IPS DF 19.7 (cell line): Measurements from ENCODE around the gene HCFC1R1.
"Not testable (repeated sequence)": the region's sequence is repeated elsewhere in the genome, so short reads cannot be mapped to it uniquely, and the experiment has no call there.

ENCODE experiments used
- DNase-seq: peaks from one replicate; pipeline ENCODE4 v3.0.0-alpha.2; 2013; ENCODE audit warnings: low read depth, low spot score

The HCFC1R1 gene

GRCh38 chr16:3057181-3058138, 33.7 kb upstream of the HCFC1R1 start:
- DNase-seq, result no peak

DNA sequence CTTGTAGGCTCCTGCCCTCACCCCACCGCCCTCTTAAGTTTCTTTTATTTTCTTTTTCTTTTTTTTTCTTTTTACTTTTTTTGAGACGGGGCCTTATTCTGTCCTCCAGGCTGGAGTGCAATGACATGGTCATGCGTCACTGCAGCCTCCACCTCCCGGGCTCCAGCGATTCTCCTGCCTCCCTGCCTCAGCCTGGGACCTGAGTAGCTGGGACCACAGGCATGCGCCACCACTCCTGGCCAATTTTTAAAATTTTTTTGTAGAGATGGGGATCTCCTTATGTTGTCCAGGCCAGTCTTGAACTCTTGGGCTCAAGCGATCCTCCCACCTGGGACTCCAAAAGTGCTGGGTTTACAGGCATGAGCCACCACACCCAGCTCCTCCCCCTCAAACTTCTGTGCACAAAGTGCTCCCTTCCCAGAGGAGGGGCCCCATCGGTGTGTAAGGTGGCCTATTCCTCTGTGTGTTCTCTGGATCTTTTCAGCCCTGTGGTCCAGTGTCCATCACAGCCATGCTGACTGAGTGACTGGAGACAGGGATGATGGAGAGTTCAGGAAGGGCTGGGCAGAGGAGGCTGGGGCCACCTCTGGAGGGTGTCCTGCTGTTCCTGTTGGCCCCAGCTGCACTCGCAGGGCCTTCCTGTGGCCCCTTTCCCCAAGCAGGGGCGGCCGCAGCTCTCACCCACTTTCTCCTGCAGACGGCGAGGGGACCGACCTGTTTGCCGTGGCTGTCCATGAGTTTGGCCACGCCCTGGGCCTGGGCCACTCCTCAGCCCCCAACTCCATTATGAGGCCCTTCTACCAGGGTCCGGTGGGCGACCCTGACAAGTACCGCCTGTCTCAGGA, 32.8 kb upstream of the HCFC1R1 start:
- DNase-seq, result no peak

DNA sequence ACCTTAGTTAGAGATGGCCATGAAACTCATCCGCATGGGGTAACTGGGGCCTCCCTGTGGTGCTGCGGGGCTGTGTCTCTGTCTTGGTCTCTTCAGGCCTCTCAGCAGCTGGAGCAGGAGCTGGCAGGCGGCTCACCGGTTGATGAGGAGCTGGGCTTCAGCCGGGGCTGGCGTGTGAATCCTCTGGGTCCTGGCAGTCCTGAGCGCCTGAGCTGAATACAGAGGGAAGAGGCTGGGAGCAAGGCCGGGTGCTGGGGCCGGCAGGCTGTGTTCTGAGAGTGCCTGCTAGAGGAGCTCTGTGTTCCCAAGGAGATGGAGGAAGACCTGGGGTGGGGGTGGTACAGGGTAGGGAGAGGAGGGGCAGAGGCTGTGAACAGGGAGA, 32.0 kb upstream of the HCFC1R1 start:
- not testable (repeated sequence) for DNase-seq

GRCh38 chr16:3054965-3055733, 31.4 kb upstream of the HCFC1R1 start:
- DNase-seq, result no peak

DNA sequence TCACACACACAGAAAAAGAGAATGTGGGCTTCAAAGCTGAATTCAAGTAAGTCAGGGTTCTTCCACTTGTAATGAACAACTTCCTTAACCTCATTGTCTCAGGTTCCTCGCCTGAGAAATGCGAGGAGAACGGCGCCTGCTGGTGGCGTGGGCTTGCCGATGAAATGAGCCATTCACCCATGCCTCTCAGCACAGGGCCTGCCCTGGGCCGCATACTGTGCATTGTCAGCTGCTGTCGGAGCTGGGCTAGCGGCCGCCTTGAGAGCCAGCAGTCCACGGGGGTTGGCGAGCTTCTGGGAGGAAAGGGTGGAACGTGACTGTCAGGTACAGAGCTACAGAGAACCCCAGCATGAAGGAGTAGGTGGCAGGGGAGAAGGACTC, 29.6 kb upstream of the HCFC1R1 start:
- not testable (repeated sequence) for DNase-seq

DNA sequence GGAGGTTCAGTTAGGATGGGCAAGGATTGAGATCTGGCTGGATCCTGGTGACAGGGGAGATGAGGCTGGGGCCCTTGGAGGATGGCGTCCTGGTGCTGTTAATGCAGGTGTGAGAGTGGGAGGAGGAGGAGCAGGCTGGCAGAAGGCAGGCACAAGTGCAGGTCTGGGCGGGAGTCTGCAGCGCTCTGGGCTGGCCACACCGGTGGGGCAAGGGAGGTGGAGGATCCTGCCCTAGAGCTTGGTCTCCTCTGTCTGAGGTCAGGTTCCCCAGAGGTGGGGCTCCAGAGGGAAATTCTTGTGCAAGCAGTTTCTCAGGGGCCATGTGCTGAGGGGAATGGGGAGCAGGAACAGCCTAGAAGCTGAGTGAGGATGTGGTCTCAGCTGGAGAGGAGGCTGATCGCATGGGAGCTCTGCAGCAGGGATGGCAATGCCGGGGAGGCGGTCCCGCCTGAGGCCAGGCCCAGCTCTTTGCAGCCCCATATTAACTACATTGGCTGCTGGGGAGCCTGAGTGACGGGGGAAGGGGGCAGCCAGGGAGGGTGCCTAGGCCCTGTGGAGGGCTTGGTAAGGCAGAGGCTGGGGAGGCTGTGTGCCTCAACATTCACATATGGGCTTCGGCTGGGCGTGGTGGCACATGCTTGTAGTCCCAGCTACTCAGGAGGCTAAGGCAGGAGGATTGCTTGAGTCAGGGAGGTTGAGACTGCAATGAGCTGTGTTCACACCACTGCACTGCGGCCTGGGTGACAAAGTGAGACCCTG, 29.0 kb upstream of the HCFC1R1 start:
- not testable (repeated sequence) for DNase-seq

DNA sequence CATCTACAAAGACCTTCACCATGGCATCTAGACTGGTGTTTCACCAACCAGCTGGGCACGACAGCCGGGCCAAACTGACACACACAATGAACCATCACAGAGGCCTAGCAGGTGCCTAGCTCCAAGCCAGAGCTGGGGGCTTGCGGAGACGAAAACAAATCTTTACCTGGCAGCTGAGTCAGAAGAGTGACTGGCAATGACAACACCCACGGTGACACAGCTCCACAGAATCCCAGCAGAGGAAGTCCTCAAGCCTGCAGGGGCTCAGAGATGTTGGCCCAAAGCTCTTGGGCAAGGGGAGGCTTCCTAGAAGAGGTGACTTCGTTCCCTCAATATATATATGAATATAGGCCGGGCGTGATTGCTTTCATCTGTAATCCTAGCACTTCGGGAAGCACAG, 27.8 kb upstream of the HCFC1R1 start:
- no peak for DNase-seq

DNA sequence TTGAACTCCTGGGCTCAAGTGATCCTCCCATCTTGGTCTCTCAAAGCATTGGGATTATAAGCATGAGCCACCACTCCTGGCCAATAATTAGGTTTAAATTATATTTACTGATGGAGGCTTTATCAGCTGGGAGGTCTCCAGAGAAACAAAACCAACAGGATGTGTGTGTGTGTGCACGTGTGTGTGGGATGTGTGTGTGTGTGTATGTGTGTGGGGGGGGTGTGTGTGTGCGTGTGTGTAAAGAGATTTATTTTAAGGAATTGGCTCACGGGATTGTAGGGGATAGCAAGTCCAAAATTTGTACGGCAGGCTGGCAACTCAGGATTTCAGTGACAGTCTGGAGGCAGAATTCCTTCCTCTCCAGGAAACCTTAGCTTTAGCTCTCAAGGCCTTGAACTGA, 27.3 kb upstream of the HCFC1R1 start:
- no peak for DNase-seq

- DNase-seq, result no peak
Measured at GRCh38 chr16:3050487-3050886, 26.7 kb upstream of the HCFC1R1 start.

DNA sequence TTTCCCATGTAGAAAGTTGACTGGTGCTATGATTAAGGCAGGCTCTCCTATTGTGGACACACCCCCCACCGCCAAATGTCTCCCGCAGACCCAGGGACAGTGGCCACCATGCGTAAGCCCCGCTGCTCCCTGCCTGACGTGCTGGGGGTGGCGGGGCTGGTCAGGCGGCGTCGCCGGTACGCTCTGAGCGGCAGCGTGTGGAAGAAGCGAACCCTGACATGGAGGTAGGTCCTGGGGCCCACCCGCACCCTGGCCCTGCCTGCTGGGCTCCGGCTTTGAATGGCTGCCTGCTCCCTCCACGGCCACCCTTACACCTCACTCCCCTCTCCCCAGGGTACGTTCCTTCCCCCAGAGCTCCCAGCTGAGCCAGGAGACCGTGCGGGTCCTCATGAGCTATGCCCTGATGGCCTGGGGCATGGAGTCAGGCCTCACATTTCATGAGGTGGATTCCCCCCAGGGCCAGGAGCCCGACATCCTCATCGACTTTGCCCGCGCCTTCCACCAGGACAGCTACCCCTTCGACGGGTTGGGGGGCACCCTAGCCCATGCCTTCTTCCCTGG, 26.3 kb upstream of the HCFC1R1 start:
- DNase-seq, result no peak

DNA sequence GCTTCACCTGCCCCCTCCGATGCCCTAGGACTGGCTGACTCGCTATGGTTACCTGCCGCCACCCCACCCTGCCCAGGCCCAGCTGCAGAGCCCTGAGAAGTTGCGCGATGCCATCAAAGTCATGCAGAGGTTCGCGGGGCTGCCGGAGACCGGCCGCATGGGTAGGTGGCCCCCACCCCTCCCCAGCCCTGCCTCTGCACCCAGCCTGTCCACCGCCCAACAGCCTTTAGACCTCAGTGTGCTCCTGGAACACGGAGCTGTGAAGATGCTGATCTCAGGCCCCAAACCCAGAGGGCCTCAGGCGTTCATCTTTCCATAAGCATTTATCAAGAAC, 23.6 kb upstream of the HCFC1R1 start:
- no peak for DNase-seq

- no peak for DNase-seq
Measured at GRCh38 chr16:3046641-3047386, 23.1 kb upstream of the HCFC1R1 start.

GRCh38 chr16:3045758-3046640, 22.3 kb upstream of the HCFC1R1 start, which contains the start of gene MMP25:
Gene MMP25 (plus strand): TSS chr16:3046561. CDS start chr16:3046918, 357 bp downstream.
- DNase-seq, result no peak

GRCh38 chr16:3044708-3045107, 21.0 kb upstream of the HCFC1R1 start:
- no peak for DNase-seq

GRCh38 chr16:3042376-3042775, 18.6 kb upstream of the HCFC1R1 start:
- DNase-seq, result no peak

DNA sequence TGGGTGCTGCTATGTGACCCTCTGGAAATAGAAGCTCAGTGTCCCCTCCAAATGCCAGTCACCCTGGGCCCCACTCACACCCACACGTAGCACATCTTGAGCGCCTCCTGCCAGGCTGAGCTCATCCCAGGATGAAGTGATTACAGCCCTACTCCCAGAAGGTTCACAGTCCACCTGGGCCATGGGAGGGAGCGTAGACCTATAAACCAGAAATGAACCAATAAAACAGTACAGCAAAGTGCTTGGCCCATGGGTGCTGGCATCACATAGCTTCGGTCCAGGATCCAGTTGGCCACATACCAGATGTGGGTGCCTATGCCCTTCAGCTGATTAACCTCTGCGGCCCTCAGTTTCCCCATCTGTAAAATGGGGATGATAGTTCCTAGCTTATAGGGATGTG, 15.2 kb upstream of the HCFC1R1 start:
- no peak for DNase-seq

DNA sequence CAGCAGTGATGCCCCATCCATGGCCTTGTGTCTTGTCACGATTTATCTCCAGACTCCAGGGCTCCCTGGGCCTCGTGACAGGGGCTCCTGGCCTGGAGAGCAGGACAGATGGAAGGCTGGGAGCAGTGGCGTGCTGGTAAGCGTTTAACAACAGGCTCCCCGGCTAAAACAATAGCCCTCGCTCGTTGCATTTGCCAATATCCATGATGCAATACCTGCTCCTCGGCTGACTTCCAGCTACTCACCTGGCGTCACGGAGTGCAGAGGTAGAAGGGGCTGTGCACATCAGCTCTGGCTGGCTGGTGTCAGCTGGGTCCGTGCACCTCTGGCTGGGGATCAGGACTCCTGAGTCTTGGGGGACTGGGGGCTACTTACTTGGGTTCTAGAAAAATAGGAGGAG, 14.5 kb upstream of the HCFC1R1 start:
- no peak for DNase-seq

DNA sequence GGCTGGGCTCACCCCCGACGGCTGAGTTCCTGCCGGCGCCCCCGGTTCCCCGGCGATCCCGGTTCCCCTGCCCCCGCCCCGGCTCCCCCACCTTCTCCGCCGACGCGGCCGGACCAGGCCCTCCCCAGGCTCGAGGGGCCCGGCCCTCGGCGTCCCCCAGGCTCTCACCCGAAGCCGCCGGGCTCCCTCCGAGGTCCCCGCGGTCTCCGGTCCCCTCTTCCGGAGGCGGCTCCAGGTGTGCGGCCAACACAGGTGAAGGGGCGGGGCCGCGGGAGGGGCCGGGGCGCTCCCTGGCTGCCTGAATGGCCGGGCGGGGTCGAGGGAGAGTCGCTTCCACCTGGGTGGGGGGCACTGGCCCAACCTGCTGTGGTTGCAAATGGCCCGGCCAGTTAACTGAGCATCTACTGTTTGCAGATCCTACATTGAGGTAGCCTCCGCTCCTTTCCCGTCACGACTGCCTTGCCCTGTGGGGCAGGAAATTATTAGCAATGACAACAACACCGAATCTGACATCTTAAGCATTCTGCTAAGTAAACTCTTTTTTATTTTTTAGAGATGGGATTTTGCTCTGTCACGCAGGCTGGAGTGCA, 13.1 kb upstream of the HCFC1R1 start, which contains the start of gene BICDL2:
BICDL2 (minus strand) TSS at position 219 of the 590 bp plus-strand sequence. CDS start 1,448 bp downstream, outside the sequence.
- DNase-seq, result no peak
